GM19238 (cell line): Measurements from ENCODE around the gene DLGAP1.
A peak's percentile ranks its signal among the peaks of the same experiment; 100 is the strongest.
"Not testable (repeated sequence)": the region's sequence is repeated elsewhere in the genome, so short reads cannot be mapped to it uniquely, and the experiment has no call there.

Source experiments
- DNase-seq: peaks from one replicate; pipeline ENCODE4 v3.0.0; 2011; ENCODE audit warnings: low spot score; ENCODE audit not compliant: insufficient read length

The DLGAP1 gene

DNA sequence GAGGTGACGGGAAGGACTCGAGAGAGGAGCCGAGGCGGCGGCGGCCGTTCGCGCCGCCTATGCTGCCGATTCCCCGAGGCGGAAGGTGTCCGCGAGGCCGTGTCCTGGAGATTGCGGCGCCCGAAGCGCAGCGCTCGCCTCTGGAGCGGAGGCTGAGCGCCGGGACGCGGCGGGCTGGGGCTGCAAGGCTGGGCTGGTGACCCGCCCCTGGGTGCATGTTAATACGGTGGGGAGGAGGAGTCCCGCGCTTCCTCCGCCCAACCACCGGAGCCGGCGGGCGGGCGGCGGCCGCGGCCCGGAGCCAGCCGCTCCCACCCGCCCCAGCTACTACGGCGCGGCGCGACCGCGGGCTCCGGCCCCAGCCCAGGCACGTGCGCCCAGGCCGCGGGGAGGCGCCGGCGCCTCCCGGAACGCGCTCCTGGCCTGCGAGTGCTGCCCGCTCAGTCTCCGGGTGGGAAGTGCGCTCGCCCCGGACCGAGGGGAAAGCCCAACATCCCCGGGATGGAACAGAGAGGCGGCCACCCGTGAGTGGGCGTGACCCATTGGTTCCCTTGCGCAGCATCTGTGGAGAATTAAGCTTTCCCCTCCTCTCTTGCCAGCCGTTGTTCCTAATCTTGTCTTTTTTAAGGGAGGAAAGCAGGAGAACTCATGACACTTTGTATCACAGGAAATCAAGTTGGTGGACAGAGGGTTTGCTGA is at the start of gene DLGAP1:
TSS of gene DLGAP1 (minus strand) at position 195 of the 699 bp plus-strand sequence.
- DNase-seq, result peak; percentile 19

- DNase-seq, result not testable (repeated sequence)
Observed at GRCh38 chr18:4494703-4495284, 39.7 kb upstream of the DLGAP1 start.

GRCh38 chr18:4468511-4468910 is 13.4 kb upstream of the DLGAP1 start:
- no peak for DNase-seq

GRCh38 chr18:4454537-4455112 is 482 bp downstream of the DLGAP1 start:
- DNase-seq, result no peak

GRCh38 chr18:4453874-4454536 is 1.1 kb downstream of the DLGAP1 start:
- DNase-seq, result no peak

DNA sequence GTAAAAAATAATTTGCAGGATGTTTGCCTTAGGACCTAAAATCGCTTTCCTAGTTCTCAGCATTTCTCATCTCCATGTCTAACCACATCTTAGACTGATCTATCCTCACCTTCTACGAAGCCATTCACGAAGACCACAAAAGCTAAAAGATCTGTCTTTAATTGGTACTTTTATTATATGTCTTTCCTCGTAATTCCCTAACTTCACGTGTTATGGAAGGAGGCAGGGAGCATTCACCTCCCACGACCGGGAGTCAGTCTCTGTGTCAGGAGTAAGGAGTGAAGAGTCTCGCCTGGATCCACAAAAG is 1.6 kb downstream of the DLGAP1 start:
- no peak for DNase-seq

- DNase-seq, result no peak
Observed at GRCh38 chr18:4450065-4450658, 4.9 kb downstream of the DLGAP1 start.

DNA sequence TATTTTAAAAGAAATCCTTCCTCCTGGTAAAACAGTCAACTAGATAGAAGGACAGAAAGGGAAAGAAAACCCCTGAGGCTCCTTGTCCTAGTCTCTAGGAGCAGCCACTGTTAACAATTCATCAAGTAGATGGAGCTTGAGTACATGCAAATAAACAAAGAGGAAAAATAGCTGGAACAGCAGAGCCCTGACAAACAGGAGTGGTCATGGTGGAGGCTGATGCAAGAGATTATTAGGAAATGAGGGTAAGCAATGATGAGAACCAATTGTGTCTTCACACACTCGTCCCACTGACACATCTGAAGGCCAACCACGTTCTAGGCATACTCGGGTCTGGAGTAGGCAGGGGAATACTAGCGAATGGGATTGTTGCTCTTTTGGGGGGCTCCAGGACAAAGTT is 9.2 kb downstream of the DLGAP1 start:
- DNase-seq, result no peak

DNA sequence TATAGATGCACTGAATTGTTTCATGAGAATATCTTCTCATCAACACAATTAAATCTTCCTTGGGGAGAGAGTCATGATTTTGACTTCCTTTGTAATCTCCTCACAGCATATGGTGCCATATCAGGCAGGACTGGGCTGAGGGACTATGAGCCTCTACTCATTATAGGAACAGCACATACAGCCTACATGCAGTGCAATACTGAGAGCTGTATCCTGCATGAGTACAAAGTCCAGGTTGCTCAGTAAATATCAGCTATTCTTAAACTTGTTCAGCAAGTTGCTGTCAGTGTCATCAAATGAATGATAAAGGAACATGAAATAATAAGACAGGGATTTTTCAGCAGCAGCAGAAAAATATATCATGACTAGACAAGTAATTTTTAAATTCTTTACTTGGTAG is 10.8 kb downstream of the DLGAP1 start:
- DNase-seq, result no peak

DNA sequence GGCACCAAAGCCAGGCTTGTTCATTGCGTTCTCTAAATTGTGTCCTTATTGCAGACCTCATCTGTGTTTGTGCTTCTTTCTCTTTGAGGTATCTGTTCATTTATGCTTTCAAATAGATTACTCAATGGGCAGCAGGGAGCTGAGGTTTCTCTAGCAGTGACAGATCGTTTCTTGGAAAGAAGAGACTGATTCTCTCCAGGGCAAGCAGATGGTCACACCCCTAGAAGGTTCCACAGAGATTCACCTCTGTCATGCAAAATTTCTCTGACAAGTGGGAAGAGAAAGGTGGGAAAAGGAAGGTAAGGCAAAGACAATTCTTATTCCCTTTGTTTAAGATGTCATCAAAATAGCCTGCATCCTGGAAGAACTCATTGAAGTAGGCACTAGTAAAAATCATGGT is 14.0 kb downstream of the DLGAP1 start:
- no peak for DNase-seq

DNA sequence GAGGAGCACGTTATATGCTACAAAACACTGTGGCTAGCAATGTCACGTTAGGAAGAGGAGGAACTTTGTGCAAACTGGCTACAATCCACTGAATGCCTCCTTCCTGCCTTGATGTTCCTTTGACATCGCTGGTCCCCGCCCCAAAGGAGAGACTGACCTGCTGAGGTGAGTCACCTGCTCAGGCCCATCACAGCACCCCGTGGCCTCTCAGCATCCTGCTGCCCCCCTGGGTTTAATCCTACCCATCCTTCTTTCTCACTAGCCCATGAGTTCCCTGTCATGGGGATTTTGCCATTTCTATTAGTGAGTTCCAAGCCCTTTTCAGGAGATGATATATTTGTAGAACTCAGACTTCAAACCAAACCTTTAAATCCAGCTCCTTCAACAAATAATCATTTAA is 16.2 kb downstream of the DLGAP1 start:
- no peak for DNase-seq

- no peak for DNase-seq
Observed at GRCh38 chr18:4433717-4434116, 21.4 kb downstream of the DLGAP1 start.

DNA sequence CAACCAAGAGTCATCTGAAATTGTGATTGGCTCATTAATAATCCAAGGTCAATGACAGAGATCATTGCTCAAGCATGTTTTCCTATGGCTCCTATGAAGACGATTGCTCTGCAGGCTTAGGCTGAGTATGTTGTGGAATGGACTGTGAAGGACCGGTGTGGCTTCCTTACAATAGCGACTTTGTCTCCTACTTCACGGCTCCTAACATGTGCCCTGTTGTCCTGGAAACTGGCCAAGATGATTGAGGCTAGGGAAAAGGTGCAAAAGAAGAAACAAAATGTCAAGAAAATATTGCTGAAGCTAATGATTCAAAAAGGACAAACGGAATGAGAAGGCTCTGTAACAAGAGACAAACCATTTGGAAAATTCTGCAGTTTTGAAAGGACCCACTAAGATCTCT is 24.3 kb downstream of the DLGAP1 start:
- DNase-seq, result no peak

DNA sequence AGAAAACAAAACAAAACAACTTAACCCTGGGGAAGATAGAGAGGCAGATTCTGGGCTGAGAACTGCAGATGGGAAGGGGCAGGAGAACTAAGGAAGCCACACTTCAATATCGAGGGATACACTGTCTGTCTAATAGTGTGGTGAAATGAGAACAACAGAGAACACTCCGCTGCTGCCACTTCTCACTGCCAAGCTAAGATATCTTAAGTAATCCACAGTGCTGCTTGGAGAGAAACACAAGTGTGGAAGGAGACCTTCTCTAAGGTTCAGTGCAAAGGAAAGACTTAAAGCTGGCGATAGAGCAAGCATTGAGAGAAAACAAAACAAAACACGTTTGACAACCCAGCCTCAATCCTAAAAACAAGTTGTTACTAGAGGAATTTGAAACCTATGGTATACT is 37.4 kb downstream of the DLGAP1 start:
- DNase-seq, result no peak

- no peak for DNase-seq
Observed at GRCh38 chr18:4416976-4417375, 38.1 kb downstream of the DLGAP1 start.

DNA sequence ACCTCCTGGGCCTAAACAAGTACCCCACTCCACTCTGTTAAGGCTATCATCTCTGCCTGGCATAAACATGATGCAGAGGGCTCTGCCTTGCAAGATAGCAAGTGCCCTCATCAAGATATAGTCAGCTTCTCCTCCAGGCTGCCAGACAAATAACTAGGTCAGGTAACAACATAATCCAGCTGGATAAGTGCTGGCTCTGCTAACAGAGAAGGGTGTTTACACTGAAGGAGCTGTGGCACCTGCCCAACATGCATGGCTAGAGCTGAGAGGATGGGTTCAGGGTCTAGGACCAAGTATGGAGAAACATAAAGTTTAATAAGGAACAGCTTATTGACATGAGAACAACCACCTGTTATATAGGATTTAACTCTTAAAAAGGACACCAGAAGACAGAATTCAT is 42.8 kb downstream of the DLGAP1 start:
- no peak for DNase-seq

GRCh38 chr18:4406856-4407255 is 48.3 kb downstream of the DLGAP1 start:
- DNase-seq, result no peak

- DNase-seq, result no peak
Observed at GRCh38 chr18:4405965-4406364, 49.1 kb downstream of the DLGAP1 start.

GRCh38 chr18:4403836-4404235 is 51.3 kb downstream of the DLGAP1 start:
- DNase-seq, result no peak

DNA sequence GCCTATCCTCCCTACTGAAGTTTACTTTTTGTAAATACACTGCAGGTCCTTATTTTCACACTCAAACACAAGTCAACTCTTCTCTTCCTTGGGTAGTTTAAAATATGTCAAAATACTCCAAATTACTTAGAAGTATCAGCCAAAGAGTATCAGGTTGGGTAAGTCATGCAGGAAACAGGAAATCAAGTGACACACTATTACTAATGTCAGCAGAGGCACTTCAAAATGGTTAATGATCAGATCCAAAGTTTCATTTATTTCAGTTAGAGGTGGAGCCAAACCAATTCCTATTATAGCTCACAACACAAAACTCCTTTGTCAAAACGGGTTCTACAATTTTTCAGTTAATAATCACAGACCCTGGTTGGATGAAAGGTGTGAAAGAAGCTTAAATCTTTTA is 54.2 kb downstream of the DLGAP1 start:
- no peak for DNase-seq

GRCh38 chr18:4399929-4400328 is 55.2 kb downstream of the DLGAP1 start:
- no peak for DNase-seq

DNA sequence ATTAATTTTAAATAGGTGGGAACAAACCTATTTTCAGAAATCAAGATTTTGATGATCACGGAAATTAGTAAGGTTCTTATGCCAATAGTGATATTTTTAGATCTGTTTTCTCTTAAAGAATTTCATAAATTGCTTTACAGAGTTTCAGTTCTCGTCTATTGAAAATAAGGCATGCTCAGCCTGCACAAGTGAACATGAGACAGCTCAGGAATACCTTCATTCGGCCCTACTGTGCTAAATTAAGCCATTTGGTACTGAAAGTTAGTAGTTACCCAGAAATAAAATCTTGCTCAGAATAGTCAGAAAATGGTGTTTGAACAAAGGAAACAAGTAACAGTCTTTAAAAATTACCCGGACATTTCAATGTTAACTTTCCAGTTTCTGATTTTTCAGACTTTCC is 60.4 kb downstream of the DLGAP1 start:
- no peak for DNase-seq
